Globus pallidus (tissue), 1 donor: ENCODE results near the gene LRRFIP2.

Experiments used
- DNase-seq: peaks from one replicate; pipeline ENCODE4 v3.0.0-alpha.2; 2015; ENCODE audit warnings: low spot score

The LRRFIP2 gene

GRCh38 chr3:37025561-37026335, 148.6 kb downstream of the LRRFIP2 start:
- DNase-seq = no peak

DNA sequence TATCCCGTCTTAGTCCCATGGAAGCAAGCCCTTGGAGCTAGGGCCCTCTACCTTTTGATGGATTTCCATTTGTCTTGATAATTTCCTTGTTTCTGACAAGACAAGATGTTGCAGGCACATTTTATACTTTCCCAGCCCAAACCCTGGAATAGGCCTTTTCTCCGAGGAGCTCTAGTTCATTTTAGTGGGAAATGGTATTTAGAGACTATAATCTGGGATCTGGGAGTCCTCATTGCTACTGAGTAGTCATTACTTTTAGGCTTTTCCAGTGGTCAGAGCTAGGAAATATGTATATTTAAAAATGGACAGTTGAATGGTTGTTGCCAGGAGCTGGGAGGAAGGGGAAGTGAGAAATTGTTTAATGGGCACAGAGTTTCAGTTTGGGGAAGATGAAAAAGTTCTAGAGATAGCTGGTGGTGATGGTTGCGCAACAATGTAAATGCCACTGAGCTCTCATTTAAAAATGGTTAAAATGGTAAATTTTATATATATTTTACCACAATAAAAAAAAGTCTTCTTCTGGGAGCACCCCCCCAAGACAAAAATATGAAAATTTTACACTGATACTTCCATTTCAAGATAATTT, 149.5 kb downstream of the LRRFIP2 start:
- DNase-seq = peak; percentile 11

DNA sequence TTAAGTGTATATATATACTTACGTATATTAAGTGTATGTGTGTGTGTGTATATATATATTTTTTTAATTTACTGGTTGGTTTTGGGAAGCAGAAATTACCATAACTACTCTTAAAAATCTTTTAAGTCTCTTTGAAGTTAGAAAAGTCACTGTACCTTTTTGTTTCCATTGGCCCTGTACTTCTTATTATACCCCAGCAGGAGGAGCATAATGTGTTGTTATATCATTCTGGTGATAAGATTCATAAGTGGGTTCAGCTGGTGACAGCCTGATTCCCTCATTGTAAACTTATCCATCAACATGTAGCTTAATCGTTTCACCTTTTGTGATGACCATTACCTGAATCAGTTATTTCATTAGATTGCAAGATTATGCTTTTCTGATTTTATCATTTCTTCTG, 150.3 kb downstream of the LRRFIP2 start:
- DNase-seq = no peak

GRCh38 chr3:37017683-37018082, 156.7 kb downstream of the LRRFIP2 start:
- no peak for DNase-seq

DNA sequence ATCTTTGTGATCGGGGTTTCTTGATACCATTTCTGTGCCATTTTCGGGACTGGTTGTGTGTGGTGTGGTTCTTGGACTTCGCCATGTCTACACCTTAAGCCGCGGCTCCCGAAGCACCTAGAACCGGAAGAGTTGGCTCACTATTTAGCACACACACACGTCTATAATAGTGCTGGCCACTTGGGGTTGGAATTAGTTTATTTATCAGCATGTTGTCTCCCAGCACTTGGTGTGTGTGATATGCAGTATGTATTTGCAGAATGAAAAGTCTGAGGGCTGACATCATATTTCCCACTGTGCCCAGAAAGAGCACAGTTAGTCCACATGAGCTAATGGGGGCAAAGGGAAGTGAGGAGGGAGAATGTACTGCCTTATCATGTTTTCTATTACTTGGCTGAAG, 157.5 kb downstream of the LRRFIP2 start:
- no peak for DNase-seq

- DNase-seq = no peak
Observed at GRCh38 chr3:37015642-37016041, 158.7 kb downstream of the LRRFIP2 start.

DNA sequence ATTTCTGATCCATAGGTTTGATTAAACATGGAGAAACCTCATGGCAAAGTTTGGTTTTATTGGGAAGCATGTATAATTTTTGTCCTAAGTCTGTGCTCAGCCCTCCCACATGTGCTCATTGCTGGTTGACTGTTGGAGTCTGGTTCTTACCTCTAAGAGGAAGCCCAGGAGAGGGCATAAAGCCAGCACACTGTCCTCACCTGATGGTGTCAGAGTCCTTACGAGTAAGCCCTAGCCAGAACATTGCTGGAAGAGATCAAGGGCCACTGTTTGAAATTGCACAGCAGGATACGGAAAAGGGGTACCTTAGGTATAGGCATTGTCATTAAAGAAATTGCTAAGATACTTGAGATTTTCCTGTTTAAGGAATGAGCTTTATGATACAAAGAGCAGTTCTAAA, 159.8 kb downstream of the LRRFIP2 start:
- no peak for DNase-seq
